ENCODE results near the gene SF3B4. TPM values are rescaled to one million over a fixed set of nuclear protein-coding genes. Genes with fewer than 3 reads are reported as not detected.

SF3B4 gene
- total and polyA plus RNA-seq, 2 of the 8 experiments (the other 6 are each of a cell fraction or from before 2014, with no cell fraction given) = 81.1 to 122 TPM

- Histone ChIP-seq H2AFZ (ENCODE audit: low read length) (no peak overlapping the region), H3K4ac (replicated peaks; ENCODE audit: insufficient read length, low read depth, low read length) (no peak overlapping the region), H4K5ac (ENCODE audit: insufficient read length, low read depth, low read length) (no peak overlapping the region), H3K23me2 (ENCODE audit: low read depth, low read length) (peaks cover 7% of the 10 kb centered on the region; the same call in 1 of the 2 replicates), H3K18ac (ENCODE audit: extremely low read depth, low read length) (no peak overlapping the region), H3K4me1 (replicated peaks in 1 of 4; ENCODE audit: control insufficient read depth in 3 of 4, insufficient read depth in 4 of 4, low read length in 3 of 4) (peaks cover 0 to 7% (median 4%) of the 10 kb centered on the region in 4 experiments; a peak in 5 of 7 replicates), H2BK5ac (ENCODE audit: low read depth, low read length) (no peak overlapping the region), H4K20me1 (replicated peaks in 1 of 2; ENCODE audit: control insufficient read depth in 1 of 2, insufficient read depth in 2 of 2, low read length in 2 of 2) (no peaks in the 10 kb centered on the region), H4K91ac (replicated peaks; ENCODE audit: insufficient read length, low read length) (no peak overlapping the region), H3K9ac (replicated peaks in 1 of 4; ENCODE audit: extremely low read depth in 1 of 4, low read depth in 3 of 4, low read length in 3 of 4) (no peak overlapping the region; a peak in 2 of 7 replicates), H3K79me2 (ENCODE audit: control insufficient read depth in 1 of 2, insufficient read depth in 2 of 2, low read length in 2 of 2) (no peaks in the 10 kb centered on the region), H2BK12ac (ENCODE audit: low read depth, low read length) (no peak overlapping the region), H4K8ac (ENCODE audit: extremely low read depth, insufficient read depth, low read length) (peak overlapping the region; percentile 57; the same call in 1 of the 2 replicates), H3K56ac (replicated peaks; ENCODE audit: insufficient read length, low read depth, low read length) (no peak overlapping the region), H3K14ac (ENCODE audit: insufficient read length) (no peak overlapping the region), H3K27ac (ENCODE audit: low read depth, low read length) (0 out of 2 replicates have a peak overlapping the region, but pooled peaks have one; percentile 12), H2BK15ac (ENCODE audit: low read length) (no peak overlapping the region), H3K36me3 (ENCODE audit: control insufficient read depth in 2 of 4, insufficient read depth in 4 of 4, low read length in 3 of 4) (peaks cover 4 to 19% (median 17%) of the 10 kb centered on the region in 4 experiments; a peak in 5 of 8 replicates), H3K4me3 (ENCODE audit: extremely low read depth in 1 of 4, insufficient read depth in 2 of 4, low read depth in 3 of 4, low read length in 4 of 4) (no peak overlapping the region), H3K79me1 (ENCODE audit: low read depth, low read length) (no peaks in the 10 kb centered on the region), H2BK120ac (replicated peaks; ENCODE audit: low read depth, low read length) (no peak overlapping the region), H3K27me3 (replicated peaks in 1 of 4; ENCODE audit: control insufficient read depth in 3 of 4, extremely low read depth in 1 of 4, insufficient read depth in 3 of 4, low read length in 3 of 4) (no peaks in the 10 kb centered on the region), H3K4me2 (ENCODE audit: insufficient read depth in 1 of 2, low read depth in 2 of 2, low read length in 2 of 2) (no peak overlapping the region), H2BK20ac (ENCODE audit: low read length) (no peak overlapping the region), H3K9me3 (ENCODE audit: insufficient read depth in 2 of 2, low read depth in 1 of 2, low read length in 1 of 2) (no peaks in the 10 kb centered on the region), H2AK5ac (ENCODE audit: low read depth, low read length) (no peak overlapping the region), H3K23ac (ENCODE audit: insufficient read length) (no peak overlapping the region)
- 82% methylated on average over 5 of the region's 5 CpGs; no CpG with 5 or more reads in 1 of the 2 experiments for WGBS, 2 experiments (ENCODE audit: extremely low coverage in 1 of 2, insufficient coverage in 1 of 2, insufficient read length in 1 of 2, insufficient replicate concordance in 2 of 2, low coverage in 1 of 2, low lambda C conversion rate in 2 of 2, missing lambda C conversion rate in 1 of 2)
- CTCF ChIA-PET (ENCODE audit: partially characterized antibody) = interaction anchor here (0.8 kb wide), 1 partner anchor 16 kb away, joined by 3 read pairs; a partner anchor contains a TSS
- POLR2A ChIA-PET (ENCODE audit: partially characterized antibody) = interaction anchor here (1.2 to 5.2 kb wide), 5 partner anchors 12 to 24 kb away, joined by 3 to 78 read pairs (median 12); partner anchors contain the start of genes SF3B4 and SV2A
- DNase-seq (ENCODE audit: low read depth in 1 of 2, low spot score in 2 of 2) (no peak), FAIRE-seq (no peak)
- TF ChIP-seq MAX (IDR thresholded peaks at IDR 0.05) = no peak
- no peak for TF ChIP-seq TEAD4 (IDR thresholded peaks at IDR 0.05; ENCODE audit: low read depth, low read length)
- TF ChIP-seq POU5F1 (IDR thresholded peaks at IDR 0.05; ENCODE audit: low read depth, low read length) = no peak
- TF ChIP-seq HDAC6 (IDR thresholded peaks at IDR 0.05; ENCODE audit: low read depth, low read length) = no peak
- TF ChIP-seq RBBP5 (IDR thresholded peaks at IDR 0.05; ENCODE audit: borderline replicate concordance, low read depth, low read length) = no peak
- TF ChIP-seq NRF1 (IDR thresholded peaks at IDR 0.05; ENCODE audit: low read depth, low read length) = no peak
- TF ChIP-seq SP4 (IDR thresholded peaks at IDR 0.05; ENCODE audit: low read length) = no peak
- TF ChIP-seq JUND (IDR thresholded peaks at IDR 0.05; ENCODE audit: low read length) = no peak
- TF ChIP-seq MAFK (IDR thresholded peaks at IDR 0.05; ENCODE audit: low read depth, low read length) = no peak
- no peak for TF ChIP-seq KDM5A (IDR thresholded peaks at IDR 0.05; ENCODE audit: low read length)
- no peak for TF ChIP-seq POLR2AphosphoS5 (IDR thresholded peaks at IDR 0.05; ENCODE audit: low read depth, low read length)
- TF ChIP-seq SIX5 (IDR thresholded peaks at IDR 0.05; ENCODE audit: low read depth, low read length) = no peak
- no peak for TF ChIP-seq CHD1 (IDR thresholded peaks at IDR 0.05; ENCODE audit: low read depth, low read length)
Measured at GRCh38 chr1:149903836-149904491, 23.6 kb downstream of the SF3B4 start.

All from H1 (cell line).